Epithelial cell of esophagus (primary cell): ENCODE data around the gene DCAF10.
A peak's percentile ranks its signal among the peaks of the same experiment; 100 is the strongest.

ENCODE experiments used
- DNase-seq: peaks from one replicate; pipeline ENCODE4 v3.0.0; 2010; ENCODE audit warnings: low read depth
- H3K4me3 ChIP-seq: 2 replicates; pipeline ENCODE4 v1.5.1; 2011; ENCODE audit warnings: mild to moderate bottlenecking, low read length, control low read depth
- CTCF ChIP-seq: IDR thresholded peaks from 2 replicates; pipeline ENCODE4 v1.5.1; 2011; ENCODE audit warnings: low read depth, mild to moderate bottlenecking, low read length, control low read depth, inconsistent platforms; ENCODE audit not compliant: insufficient read depth; ENCODE audit errors: missing control alignments

Gene DCAF10

GRCh38 chr9:37892063-37892462, 91.5 kb downstream of the DCAF10 start:
- no peak for DNase-seq
- H3K4me3 ChIP-seq = no peak overlapping the region
- TF ChIP-seq CTCF = no peak

GRCh38 chr9:37897665-37898064, 97.1 kb downstream of the DCAF10 start:
- TF ChIP-seq CTCF = no peak
- H3K4me3 ChIP-seq = no peak overlapping the region
- DNase-seq = peak; percentile 60

- TF ChIP-seq CTCF = no peak
- no peak overlapping the region for H3K4me3 ChIP-seq
- DNase-seq = no peak
Observed at GRCh38 chr9:37899041-37899440, 98.4 kb downstream of the DCAF10 start.

GRCh38 chr9:37902131-37902530, 101.5 kb downstream of the DCAF10 start:
- no peak overlapping the region for H3K4me3 ChIP-seq
- DNase-seq = no peak
- TF ChIP-seq CTCF = no peak

GRCh38 chr9:37902796-37903646, 102.4 kb downstream of the DCAF10 start:
- no peak for TF ChIP-seq CTCF
- DNase-seq = peak; percentile 71
- H3K4me3 ChIP-seq = peak overlapping the region; percentile 85

- H3K4me3 ChIP-seq = peak within 1 kb of the TSS; percentile 85
- peak; percentile 86 for TF ChIP-seq CTCF
- peak; percentile 94 for DNase-seq
Observed at GRCh38 chr9:37903647-37904444, 103.2 kb downstream of the DCAF10 start, which contains the start of gene SLC25A51. SLC25A51 (minus strand) TSS chr9:37904127; CDS start chr9:37888550, 15,577 bp downstream.
